DMS79 treated with DMSO at 0.1 percent for 48 hours (cell line): ENCODE measurements around the gene AHRR.

ENCODE experiments used
- DNase-seq: peaks from one replicate; lab custom pipeline; 2025; lab: John Stamatoyannopoulos, UW

Gene AHRR

GRCh38 chr5:443239-444151, 122.0 kb downstream of the AHRR start:
- no peak for DNase-seq

DNA sequence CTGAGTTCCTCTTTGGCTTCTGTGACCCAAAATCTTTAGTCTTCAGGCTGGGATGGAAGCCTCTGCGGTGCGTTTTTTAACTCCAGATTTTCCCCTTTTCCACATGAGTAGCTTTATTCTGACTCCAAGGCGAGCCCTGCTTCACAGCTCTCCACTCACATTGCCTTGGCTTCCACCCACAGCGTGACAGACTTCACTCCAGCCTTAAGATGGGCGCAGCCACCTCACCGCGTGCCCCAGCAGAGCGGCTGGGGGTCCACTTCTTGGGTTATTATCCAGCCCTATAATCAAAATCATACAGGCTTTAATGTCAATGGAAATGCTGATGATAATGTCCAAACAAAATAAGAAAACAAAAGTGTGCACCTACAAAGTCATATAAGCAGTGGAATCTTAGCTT, 122.7 kb downstream of the AHRR start:
- DNase-seq, result no peak

DNA sequence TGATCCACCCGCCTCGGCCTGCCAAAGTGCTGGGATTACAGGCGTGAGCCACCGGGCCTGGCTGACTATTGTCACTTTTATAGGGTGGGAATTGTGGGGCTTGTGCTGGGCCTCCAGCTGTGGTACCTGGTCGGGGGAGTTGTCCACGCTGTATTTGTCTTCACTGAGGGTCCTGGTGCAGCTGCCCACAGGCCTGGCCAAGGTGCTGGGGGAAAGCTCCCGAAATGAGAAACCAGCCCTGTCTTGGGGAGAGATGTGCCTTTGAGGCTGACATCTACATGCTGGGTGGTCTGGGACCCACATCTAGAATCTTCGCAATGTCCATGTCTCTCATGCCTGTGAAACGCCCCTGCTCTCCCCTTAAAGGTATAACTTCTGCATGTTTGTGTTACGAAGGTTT, 124.1 kb downstream of the AHRR start:
- DNase-seq, result no peak

GRCh38 chr5:446066-446882, 124.8 kb downstream of the AHRR start:
- DNase-seq, result no peak

DNA sequence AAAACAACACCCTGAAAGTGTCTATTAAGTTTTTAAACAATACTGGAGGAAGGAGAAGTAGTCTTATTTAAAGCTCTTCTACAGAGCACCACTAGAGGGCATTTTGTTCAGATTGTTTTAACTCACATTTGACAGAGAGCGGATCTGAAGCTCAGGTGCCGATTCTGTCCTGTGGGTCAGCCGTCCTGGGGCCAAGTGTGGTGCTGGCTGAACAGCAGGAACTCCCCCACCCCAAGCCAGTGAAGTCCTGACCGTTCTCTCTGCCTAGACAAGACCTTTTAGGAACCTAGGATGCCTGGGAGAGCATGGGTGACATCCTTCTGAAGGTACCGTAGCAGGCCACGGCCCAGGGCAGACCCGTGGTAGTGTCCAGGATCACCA, 125.4 kb downstream of the AHRR start:
- peak; percentile 16 for DNase-seq

GRCh38 chr5:447501-447900, 126.0 kb downstream of the AHRR start:
- no peak for DNase-seq

DNA sequence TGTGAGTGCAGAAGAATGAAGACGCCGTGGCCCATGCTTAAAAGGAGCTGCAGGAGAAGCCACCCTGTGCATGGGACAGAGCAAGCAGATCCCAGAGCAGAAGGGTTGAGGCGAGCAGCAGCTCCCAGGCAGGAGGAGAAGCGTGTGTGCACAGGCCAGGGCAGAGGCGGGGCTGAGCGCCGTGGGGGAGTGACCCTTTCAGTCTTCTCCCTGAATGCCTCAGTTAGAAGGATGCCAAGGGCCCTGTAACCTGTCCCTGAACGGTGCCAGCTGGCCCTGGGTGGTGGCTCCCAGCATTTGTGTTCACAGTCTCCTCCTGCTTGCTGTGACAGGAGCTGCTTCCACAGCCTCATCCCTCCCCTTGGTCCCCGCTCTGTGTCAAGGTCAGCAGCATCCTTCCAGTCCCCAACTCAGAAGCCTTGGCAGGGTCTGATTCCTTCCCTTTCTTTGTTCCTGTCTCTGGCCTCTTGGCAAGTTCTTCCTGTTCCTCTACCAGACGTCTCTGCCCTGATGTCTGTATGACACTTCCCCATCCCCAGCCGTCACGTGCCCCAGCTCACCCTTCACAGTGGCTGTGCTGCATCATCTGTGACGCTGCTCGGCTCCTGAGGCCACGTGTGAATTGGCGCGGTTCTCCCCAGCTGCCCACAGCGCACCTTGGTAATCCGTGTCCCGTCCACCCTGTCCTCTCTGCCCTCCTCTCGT, 126.7 kb downstream of the AHRR start:
- DNase-seq, result no peak

DNA sequence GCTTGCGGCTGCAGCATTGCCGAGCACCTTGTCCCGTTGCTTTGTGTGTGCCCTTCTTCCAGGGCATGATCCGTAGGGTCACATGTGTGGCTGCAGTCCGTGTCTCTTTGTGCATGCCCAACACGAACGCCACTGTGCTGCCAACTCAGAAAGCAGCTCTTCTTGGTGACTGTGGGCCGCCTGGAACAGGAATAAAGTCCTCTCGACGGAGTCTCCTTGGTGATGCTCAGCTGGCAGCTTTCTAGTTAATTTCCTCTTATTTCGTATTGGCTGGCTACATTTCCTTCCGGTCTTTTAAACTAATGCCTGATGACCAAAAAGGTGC, 127.2 kb downstream of the AHRR start:
- DNase-seq, result no peak

DNA sequence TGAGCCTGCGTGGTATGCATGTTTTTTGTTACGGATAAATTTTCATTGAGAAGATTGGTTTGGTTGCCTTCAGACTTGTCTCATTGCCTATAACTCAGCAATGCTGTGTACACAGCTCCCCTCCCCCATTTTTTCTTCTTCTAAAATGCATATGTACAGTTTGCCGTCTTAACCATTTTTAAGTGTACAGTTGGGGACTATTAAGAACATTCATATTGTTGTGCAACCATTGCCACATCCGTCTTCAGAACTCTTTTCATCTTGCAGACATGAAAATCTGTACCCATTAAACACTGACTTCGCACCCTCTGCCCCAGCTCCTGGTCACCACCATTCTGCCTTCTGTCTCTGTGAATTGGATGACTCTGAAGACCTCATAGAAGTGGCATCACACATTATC, 127.6 kb downstream of the AHRR start:
- DNase-seq, result no peak

- DNase-seq, result no peak
Observed at GRCh38 chr5:451587-452458, 130.3 kb downstream of the AHRR start.

- no peak for DNase-seq
Observed at GRCh38 chr5:452978-453710, 131.6 kb downstream of the AHRR start.

- no peak for DNase-seq
Observed at GRCh38 chr5:453725-454481, 132.4 kb downstream of the AHRR start.

- no peak for DNase-seq
Observed at GRCh38 chr5:454936-455335, 133.4 kb downstream of the AHRR start.

GRCh38 chr5:455806-456205, 134.3 kb downstream of the AHRR start:
- no peak for DNase-seq

GRCh38 chr5:456351-457194, 135.1 kb downstream of the AHRR start:
- no peak for DNase-seq

DNA sequence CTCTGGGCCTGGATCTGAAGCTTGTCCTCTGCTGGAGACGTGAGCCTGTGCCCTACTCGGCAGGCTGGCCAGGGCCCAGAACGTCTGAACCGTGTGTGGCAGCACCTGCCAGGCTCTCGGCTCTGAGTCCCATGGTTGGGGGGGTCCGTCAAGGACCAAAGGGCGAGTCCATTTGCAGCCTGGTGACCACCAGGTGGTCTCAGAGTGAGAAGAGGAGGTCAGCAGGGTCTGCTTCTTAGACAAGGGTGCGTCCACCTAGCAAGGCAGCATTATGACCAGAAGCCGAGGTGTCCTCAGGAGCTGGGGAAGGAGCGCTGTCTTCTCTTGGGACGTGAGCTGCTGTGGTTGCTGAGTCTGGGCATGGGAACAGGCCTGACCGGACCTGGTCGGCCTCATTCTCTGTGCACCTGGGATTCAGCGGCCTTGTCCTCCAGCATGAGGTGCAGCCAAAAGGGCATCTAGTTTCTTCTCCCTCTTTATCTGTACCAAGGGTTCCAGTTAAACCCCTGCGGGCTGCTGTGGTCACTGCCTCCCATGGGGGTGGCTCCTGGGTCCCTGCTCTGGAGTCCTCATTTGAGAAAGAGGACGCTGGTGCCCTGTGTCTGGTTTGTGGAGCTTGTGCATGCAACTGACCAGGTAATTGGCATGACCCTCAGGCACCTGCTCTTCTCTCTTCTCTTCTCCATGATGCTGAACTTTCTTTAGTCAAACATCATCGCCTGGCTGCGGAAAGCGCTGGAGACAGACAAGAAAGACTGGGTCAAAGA, 135.9 kb downstream of the AHRR start:
- no peak for DNase-seq

DNA sequence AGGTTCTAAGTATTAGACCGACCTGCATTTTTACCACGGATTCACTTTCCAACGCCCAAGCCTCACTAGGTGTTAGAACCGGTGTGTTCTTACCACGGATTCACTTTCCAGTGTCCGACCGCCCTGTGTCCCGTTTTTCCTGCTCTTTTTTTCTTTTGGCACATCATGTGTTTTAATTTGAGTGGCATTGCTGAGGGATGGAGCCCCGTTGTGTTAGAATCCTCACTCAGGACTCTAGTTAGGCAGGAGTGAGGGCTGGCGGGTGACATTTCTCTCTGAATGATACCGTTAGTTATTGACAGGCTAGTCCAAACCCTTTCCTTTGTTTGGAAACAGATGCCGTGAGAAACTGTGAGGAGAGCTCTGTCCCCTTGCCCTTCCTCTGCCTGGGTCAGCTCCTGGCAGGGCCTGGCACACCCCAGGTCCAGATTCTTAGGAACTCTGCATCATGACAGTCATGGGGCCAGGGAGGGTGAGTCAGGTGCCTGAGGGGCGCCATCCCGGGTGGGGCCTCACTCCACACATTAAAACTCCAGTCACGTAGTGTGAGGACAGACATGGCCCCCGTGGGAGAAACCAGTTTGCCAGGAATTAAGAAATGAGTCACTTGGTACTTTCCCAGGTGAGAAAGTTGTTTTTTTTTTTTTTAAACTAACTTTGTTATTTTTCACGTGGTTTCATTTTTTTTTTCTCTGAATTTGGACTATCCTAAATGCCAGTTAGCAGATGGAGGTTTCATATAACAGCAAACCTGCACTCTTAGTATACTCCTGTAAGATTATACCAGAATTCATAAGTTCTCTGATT, 137.2 kb downstream of the AHRR start:
- no peak for DNase-seq
